Measurements from ENCODE around the gene ABCC12.

ABCC12 gene

GRCh38 chr16:48165961-48166578 lies 10.3 kb upstream of the ABCC12 start:
- DNase-seq = no peak

- peak in 1 of 2 experiments; percentile 23 for DNase-seq
Measured at GRCh38 chr16:48164907-48165715, 9.3 kb upstream of the ABCC12 start.

GRCh38 chr16:48162839-48163410 lies 7.1 kb upstream of the ABCC12 start:
- DNase-seq = no peak

GRCh38 chr16:48161906-48162305 lies 6.1 kb upstream of the ABCC12 start:
- DNase-seq = no peak

GRCh38 chr16:48160575-48160974 lies 4.8 kb upstream of the ABCC12 start:
- no peak for DNase-seq

- no peak for DNase-seq
Measured at GRCh38 chr16:48158296-48158695, 2.5 kb upstream of the ABCC12 start.

- DNase-seq = no peak
Measured at GRCh38 chr16:48157794-48158193, 2.0 kb upstream of the ABCC12 start.

- DNase-seq = no peak
Measured at GRCh38 chr16:48157302-48157701, 1.5 kb upstream of the ABCC12 start.

- peak; percentile 6 to 25 for DNase-seq
Measured at GRCh38 chr16:48156790-48157209, 1.0 kb upstream of the ABCC12 start.

GRCh38 chr16:48153774-48154173 lies 2.0 kb downstream of the ABCC12 start:
- no peak for DNase-seq

- no peak for DNase-seq
Measured at GRCh38 chr16:48152226-48152625, 3.6 kb downstream of the ABCC12 start.

- no peak for DNase-seq
Measured at GRCh38 chr16:48150707-48151106, 5.1 kb downstream of the ABCC12 start.

GRCh38 chr16:48146710-48147109 lies 9.1 kb downstream of the ABCC12 start:
- no peak for DNase-seq

- no peak for DNase-seq
Measured at GRCh38 chr16:48146131-48146530, 9.7 kb downstream of the ABCC12 start.

GRCh38 chr16:48143812-48144368 lies 11.9 kb downstream of the ABCC12 start:
- DNase-seq = no peak

GRCh38 chr16:48140821-48141220 lies 15.0 kb downstream of the ABCC12 start:
- no peak for DNase-seq

GRCh38 chr16:48139517-48139916 lies 16.3 kb downstream of the ABCC12 start:
- no peak for DNase-seq

- DNase-seq = no peak
Measured at GRCh38 chr16:48138543-48138942, 17.2 kb downstream of the ABCC12 start.

- DNase-seq = no peak
Measured at GRCh38 chr16:48137822-48138221, 18.0 kb downstream of the ABCC12 start.

- DNase-seq = no peak
Measured at GRCh38 chr16:48136547-48137360, 19.0 kb downstream of the ABCC12 start.

- no peak for DNase-seq
Measured at GRCh38 chr16:48133455-48134211, 22.2 kb downstream of the ABCC12 start.

- DNase-seq = no peak
Measured at GRCh38 chr16:48132696-48133095, 23.1 kb downstream of the ABCC12 start.
